GM20431 (cell line): ENCODE data around the gene PACS2.

Experiments used
- in situ Hi-C: fragments of 300-500 bp; cut with MseI, MboI; formaldehyde crosslinking; loops from one replicate; pipeline ENCODE4 v1.15.0; 2020; ENCODE audit warnings: low sequenced_read_pairs; ENCODE audit not compliant: unreplicated experiment

PACS2 gene

DNA sequence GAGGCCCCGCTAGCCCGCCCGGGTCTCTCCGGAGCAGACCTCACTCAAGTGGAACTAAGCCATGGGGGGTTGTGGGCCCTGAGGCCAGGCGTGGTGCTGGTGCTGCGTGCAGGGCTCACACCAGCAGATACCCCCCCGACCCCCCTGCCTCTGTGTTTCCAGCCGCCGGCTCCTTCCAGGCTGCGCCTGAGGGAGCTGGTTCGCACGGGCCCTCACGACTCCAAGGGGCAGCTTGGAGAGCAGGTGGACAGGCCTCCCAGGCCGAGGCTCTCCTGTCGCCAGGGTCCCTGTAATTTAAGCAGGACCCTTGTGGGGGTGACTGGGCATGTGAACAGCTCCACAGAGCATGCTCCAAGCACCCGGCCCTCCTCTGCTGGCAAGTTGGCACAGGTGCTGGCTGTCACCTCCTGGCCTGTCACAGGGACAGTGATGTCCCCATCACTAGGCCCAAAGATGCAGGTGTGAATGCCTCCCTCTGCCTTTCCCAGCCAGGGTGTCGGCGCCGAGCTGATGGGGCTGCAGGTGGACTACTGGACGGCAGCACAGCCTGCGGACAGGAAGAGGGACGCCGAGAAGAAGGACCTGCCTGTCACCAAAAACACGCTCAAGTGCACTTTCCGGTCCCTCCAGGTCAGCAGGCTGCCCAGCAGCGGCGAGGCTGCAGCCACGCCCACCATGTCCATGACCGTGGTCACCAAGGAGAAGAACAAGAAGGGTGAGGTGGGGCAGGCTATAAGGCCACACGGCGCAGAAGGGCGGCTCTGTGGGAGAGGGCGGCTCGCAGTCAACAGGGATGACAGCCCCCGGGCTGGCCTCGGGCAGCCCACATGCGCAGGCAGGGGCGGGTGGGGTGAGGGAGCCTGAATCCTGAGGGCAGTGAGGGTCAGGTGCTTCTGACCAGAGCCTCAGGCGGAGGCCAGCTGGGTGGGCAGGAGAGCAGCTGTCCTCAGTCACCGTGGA, 77.9 kb downstream of the PACS2 start:
- in situ Hi-C loops = no loop called here

DNA sequence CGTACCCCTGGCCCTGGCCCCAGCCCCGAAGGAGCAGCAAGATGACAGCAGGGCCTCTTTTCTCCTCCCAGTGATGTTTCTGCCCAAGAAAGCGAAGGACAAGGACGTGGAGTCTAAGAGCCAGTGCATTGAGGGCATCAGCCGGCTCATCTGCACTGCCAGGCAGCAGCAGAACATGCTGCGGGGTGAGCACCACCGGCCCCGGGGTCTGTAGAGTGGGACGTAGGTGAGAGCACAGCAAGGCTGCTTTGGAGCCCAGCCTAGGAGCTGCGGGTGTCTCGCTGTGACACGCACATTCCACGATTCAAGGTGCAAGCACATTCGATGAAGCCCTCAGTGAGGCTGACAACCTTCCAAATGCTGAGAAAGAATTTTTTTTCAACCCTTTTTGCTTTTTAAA, 78.6 kb downstream of the PACS2 start:
- in situ Hi-C loops = no loop called here

DNA sequence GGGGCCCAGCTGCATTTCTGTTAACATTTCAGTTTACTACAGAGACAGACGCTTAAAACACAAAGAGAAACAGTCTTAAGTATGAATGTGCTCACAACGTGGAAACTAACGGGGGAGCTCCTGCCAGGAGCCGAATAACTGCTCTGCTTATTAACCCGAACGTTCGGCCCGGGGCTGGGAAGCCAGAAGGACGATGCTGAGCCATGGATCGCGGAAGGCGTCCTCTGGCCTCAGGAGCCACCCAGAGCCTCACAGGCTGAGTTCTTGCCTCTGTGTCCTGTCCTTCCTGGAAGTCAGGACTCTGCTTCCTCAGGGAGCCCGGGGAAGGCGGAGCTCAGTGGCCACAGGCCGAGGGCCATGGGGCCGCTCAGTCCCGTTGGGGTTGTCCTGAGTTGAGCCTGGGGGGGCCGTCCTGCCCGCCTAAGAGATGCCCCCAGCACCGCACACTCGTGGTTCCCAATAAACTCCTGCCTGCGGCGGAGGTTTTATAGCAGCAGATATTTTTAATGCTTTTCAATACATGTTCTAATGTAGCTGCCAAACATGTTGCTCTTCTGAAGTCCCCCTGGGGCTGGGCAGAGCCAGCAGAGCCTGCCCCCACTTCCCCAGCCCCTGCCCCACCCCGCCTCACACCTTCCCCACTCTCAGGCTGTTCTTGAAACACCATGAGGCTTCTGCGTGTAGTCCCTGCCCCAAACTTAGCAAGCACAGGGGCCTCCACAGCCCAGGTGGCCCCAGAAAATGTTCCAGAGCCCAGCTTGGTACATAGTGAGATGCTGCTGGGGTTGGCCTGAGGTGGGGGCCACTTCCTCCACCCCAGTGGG, 80.4 kb downstream of the PACS2 start:
- in situ Hi-C loops = no loop called here

DNA sequence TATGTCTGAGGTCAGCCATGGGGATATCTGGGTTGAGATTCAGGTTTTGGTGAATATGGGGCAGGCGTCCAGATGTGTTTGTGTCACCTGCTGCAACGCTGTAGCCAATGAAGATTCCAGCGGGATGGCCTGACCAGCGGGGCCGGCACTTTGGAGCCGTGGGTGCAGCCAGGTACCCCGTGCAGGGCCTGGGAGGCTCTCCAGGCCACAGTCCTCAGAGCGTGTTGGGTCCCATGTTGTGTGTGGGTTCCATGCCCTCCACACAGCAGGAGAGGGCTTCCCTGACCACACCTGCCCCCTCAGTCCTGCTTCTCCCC, 80.9 kb downstream of the PACS2 start:
- in situ Hi-C loops = no loop called here

GRCh38 chr14:105397350-105397931, 82.9 kb downstream of the PACS2 start:
- in situ Hi-C loops = no loop called here

GRCh38 chr14:105398044-105398725, 83.6 kb downstream of the PACS2 start, which contains the start of gene TEX22:
Gene TEX22 (plus strand): TSS chr14:105398538. CDS start chr14:105399341, 803 bp downstream.
- in situ Hi-C loops = no loop called here

DNA sequence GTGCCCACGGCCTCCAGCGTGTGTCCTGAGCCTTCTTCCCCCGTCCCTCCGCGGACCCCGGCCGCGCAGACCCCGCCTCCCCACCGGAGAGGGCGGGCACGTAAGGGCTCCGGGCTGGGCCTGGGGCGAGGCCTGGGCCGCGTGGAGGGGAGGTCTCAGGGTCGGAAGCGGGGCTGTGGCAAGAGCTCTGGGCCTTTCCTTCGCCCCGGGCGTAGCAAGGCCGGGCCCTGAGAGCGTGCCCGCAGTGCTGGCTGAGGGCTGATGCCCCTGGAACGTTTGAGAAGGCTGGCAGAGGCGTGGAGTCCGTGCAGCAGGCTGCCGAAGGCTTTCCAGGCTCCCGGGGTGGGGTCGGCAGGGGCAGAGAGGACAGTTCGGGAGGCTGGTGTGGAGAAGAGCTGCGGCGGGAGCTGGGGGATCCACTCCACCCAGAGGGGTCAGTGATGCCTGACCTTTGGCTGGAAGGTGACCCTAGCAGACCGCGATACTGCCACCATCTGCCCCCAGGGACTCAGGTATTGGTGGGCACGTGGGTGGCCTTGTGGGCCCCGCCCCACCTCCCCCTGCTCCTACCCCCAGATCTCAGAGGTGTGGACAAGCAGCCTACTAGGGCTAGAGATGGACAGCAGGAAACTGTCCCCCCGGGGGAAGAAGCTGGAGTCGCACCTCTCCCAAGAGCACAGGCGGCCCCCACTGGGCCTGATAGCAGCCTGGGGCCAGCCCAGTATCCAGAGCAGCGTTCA, 84.3 kb downstream of the PACS2 start:
- in situ Hi-C loops = no loop called here

GRCh38 chr14:105399466-105399775, 84.9 kb downstream of the PACS2 start:
- in situ Hi-C loops = no loop called here

DNA sequence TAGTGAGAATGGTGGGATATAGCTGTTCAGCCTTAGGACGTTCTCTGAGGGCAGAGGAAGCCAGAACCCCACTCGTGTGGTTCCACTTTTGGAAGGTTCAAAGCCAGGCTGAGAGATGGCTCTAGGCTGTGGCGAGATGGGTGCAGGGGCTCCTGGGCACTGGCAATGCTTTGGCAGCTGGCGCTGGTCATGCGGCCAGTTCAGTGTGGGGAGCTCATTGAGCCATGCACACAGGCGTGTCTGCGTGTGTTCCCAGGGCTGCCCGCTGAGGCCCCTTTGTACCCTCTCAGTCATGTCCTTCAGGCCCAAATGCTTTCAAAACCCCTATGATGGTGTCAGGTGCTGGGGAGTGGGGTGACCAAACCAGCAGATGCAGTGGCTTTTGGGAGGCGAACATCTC, 85.5 kb downstream of the PACS2 start:
- in situ Hi-C loops = no loop called here

DNA sequence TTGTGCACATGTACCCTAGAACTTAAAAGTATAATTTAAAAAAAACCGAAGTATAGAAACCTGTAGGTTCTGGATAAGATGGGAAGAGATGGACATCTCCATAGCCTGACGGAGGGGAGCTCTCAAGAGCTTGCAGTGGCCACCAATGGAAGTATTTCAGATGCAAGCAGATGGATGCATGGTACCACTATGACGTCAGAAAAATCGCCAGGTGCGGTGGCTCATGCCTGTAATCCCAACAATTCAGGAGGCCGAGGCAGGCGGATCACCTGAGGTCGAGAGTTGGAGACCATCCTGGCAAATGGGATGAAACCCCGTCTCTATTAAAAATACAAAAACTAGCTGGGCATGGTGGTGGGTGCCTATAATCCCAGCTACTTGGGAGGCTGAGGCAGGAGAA, 87.2 kb downstream of the PACS2 start:
- in situ Hi-C loops = no loop called here

GRCh38 chr14:105408592-105408991, 94.0 kb downstream of the PACS2 start:
- in situ Hi-C loops = no loop called here

DNA sequence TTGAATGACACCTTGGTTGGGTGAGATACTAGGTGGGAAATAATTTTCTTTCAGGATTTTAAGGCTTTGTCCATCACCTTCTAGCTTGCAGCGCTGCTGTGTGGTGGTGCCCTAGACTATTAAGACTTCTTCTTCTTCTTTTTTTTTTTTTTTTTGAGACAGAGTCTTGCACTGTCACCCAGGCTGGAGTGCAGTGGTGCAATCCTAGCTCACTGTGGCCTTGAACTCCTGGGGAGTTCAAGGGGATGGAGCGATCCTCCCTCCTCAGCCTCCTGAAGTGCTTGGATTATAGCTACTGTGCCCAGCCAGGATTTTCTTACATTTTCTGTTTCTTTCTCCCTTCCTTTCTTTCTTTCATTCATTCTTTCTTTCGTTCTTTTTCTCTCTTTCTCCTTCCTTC, 94.8 kb downstream of the PACS2 start:
- in situ Hi-C loops = no loop called here

DNA sequence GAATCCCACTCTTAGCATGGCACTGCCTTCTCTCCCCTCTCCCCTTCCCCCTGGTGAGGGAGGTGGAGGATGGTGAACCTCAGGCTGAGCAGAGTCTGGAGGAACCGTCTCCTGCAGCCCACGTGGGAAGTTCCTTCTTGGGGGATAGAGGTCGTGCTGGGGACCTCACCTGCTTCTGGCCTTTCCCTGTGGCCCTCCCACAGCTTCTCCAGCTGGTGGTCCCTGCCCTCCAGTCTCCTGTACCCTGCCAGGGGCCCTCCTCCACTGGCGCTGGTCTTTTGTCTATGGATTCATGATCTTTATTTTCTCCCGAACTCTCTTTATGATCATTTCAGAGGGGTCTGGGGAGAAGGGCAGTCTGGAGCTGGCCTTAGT, 96.1 kb downstream of the PACS2 start:
- in situ Hi-C loops = no loop called here

DNA sequence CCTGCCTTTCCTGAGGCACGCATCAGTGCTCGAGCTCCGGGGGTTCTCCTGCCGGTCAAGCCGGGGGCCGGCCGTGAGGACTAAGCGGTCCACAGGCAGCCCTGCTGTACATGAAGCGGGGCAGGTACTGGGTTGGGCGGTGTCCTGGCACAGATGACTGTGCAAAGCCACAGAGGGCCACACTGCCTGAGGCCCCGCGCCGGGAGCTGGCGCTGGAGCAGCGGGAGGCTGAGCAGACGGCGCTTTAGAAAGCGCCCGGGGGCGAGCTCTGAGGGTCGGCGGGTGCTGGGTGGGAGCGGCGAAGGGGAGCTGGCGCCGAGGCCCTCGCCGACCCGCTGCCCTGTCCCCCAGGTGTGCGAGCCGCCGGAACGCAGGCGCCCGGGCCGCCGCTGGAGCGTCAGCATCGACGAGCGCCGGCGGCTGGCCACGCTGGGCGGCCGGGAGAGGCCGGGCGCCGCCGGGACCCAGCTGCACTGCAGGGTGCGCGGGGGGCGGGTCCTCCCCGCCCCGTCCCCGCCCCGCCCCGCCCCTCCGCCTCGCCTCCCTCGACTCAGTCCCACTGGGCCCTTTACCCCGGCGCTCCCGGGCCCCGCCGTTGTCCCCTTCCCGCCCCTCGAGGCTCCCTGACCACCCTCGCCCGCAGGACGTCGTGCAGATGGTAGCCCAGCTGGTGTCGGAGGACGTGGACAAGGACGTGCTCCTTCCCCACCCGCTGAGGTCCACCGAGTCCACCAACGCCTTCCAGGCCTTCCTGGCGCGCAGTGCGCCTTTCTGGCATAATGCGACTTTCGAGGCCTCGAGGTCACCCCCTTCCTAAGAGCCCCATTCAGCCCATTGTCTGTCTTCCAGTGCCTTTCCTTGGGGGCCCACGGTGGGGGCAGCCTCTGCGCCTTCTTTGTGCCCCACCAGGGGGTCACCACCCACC, 96.7 kb downstream of the PACS2 start:
- in situ Hi-C loops = no loop called here

GRCh38 chr14:105411985-105412770, 97.6 kb downstream of the PACS2 start:
- in situ Hi-C loops = no loop called here

GRCh38 chr14:105412771-105413543, 98.4 kb downstream of the PACS2 start:
- in situ Hi-C loops = no loop called here

DNA sequence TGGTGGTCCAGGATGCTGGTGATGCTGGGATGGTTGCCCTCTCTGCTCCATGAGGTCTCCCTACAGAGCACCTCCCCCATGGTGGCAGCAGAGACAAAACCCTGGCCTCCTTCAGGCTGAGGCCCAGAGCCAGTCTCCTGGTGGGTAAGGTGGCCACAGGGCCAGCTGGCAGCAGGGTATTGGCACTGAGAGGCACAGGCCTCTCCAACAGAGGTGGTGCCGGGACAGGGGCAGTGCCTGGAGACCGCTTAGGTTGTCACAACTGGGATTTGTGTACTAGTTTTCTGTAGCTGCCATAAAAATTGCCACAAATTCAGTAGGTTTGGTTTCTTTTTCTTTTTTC, 99.0 kb downstream of the PACS2 start:
- in situ Hi-C loops = no loop called here
